VCaP (cell line): ENCODE results near the gene RRP12.

Experiments used
- H3K27ac ChIP-seq: fragments of 450-650 bp; 2 replicates; pipeline ENCODE4 v1.5.1; 2017
- TF ChIP-seq, protein P1 (sequence below): fragments of 450-650 bp; conservative IDR thresholded peaks from 2 replicates; pipeline ENCODE4 v1.5.1; 2017; ENCODE audit warnings: mild to moderate bottlenecking, moderate library complexity

The RRP12 gene

DNA sequence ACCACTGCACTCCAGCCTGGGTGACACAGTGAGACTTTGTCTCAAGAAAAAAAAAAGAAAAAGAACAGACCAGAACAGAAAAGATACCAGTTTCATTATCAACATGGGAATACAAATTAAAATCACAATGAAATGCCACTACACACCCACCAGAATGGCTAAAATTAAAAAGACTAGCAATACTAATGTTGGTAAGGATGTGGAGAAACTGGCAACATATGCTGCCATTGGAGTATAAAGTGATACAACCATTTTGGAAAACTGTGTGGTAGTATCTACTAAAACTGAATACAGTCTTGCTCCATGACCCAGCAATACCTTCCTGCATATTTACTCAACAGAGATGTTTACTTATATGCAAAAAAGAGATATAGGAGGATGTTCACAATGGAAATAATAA is 2.9 kb upstream of the RRP12 start:
- H3K27ac ChIP-seq = no peak overlapping the region
- TF ChIP-seq, protein P1, sequence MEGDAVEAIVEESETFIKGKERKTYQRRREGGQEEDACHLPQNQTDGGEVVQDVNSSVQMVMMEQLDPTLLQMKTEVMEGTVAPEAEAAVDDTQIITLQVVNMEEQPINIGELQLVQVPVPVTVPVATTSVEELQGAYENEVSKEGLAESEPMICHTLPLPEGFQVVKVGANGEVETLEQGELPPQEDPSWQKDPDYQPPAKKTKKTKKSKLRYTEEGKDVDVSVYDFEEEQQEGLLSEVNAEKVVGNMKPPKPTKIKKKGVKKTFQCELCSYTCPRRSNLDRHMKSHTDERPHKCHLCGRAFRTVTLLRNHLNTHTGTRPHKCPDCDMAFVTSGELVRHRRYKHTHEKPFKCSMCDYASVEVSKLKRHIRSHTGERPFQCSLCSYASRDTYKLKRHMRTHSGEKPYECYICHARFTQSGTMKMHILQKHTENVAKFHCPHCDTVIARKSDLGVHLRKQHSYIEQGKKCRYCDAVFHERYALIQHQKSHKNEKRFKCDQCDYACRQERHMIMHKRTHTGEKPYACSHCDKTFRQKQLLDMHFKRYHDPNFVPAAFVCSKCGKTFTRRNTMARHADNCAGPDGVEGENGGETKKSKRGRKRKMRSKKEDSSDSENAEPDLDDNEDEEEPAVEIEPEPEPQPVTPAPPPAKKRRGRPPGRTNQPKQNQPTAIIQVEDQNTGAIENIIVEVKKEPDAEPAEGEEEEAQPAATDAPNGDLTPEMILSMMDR = no peak

GRCh38 chr10:97401455-97401919 is 347 bp upstream of the RRP12 start:
- TF ChIP-seq, protein P1 = no peak
- peak overlapping the region; percentile 66 for H3K27ac ChIP-seq

- H3K27ac ChIP-seq = peak overlapping the region; percentile 66
- TF ChIP-seq, protein P1 = no peak
Observed at GRCh38 chr10:97399843-97400545, 1.1 kb downstream of the RRP12 start.

DNA sequence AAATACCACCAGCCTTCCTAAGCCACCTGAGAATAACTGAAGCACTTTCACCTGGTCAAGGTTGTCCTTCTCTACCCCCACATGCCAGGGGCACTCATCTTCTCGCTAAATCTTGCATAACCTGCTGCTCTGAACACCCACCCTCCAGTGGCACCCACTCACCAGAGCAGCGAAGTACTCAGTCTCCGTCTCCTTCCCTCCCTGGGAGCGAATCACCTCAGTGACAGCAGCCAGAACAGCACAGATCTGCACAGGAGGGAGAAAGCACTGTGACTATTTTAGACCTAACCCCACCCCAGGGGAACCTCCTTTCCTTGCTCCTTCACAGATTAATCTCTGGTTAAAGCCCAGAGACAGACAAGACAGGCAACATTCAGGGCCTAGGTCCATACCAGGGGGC is 5.1 kb downstream of the RRP12 start:
- TF ChIP-seq, protein P1 = no peak

GRCh38 chr10:97393034-97393573 is 8.0 kb downstream of the RRP12 start:
- H3K27ac ChIP-seq = no peak overlapping the region
- TF ChIP-seq, protein P1 = no peak

More for the DNA sequence above, 5.1 kb downstream of the RRP12 start:
- H3K27ac ChIP-seq = no peak overlapping the region

DNA sequence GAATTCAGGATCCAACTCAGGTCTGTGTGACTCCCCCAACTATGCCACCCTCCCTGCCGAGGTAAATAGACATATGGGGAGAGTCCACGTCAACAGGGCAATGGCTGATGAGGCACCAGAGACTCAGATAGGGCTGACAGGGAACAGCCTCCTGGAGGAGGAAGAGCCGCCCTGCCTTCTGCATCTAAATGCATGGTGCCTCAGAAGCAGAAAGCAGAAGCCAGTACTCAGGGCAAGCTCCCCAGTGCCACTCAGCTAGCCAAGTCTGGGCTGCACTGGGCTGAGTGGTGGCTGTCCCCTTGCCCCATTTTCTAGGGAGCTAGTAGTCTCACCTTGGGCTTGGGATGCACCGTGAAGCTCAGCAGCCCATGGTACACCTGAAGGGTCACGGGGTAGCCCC is 11.0 kb downstream of the RRP12 start:
- no peak overlapping the region for H3K27ac ChIP-seq
- TF ChIP-seq, protein P1 = no peak

GRCh38 chr10:97388152-97388551 is 13.0 kb downstream of the RRP12 start:
- TF ChIP-seq, protein P1 = no peak
- H3K27ac ChIP-seq = no peak overlapping the region
